ENCODE data around the gene HCN4.

DNA sequence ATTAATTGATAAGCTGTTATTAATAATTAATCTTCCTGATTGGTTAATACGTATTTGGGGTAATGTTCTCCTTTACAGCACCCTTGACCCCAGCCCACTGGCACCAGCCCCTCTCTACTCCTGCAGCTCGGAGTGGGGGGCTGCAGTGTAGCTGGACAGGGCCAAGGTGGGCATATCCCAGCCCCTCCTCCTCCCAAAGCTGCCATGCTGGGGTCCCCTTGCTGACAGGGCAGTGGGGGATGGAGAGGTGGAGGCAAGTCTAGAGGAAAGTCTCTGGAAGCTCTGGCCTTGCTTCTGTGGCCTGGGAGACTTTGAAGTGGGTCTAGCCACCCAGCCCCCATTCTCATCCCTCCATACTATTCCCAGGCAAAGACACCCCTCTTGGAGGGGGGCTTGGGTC, 35.8 kb downstream of the HCN4 start:
- no peak for TF ChIP-seq POLR2A (IDR thresholded peaks at IDR 0.05; ENCODE audit: low read depth, low read length)
- TF ChIP-seq, protein P1, sequence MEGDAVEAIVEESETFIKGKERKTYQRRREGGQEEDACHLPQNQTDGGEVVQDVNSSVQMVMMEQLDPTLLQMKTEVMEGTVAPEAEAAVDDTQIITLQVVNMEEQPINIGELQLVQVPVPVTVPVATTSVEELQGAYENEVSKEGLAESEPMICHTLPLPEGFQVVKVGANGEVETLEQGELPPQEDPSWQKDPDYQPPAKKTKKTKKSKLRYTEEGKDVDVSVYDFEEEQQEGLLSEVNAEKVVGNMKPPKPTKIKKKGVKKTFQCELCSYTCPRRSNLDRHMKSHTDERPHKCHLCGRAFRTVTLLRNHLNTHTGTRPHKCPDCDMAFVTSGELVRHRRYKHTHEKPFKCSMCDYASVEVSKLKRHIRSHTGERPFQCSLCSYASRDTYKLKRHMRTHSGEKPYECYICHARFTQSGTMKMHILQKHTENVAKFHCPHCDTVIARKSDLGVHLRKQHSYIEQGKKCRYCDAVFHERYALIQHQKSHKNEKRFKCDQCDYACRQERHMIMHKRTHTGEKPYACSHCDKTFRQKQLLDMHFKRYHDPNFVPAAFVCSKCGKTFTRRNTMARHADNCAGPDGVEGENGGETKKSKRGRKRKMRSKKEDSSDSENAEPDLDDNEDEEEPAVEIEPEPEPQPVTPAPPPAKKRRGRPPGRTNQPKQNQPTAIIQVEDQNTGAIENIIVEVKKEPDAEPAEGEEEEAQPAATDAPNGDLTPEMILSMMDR (IDR thresholded peaks at IDR 0.05; ENCODE audit: extremely low read depth in 1 of 2, insufficient read depth in 1 of 2, low read depth in 1 of 2, low read length in 2 of 2), result no peak
- TF ChIP-seq POLR2AphosphoS5 (IDR thresholded peaks at IDR 0.05; ENCODE audit: insufficient read depth, low read depth, low read length), result no peak
- TF ChIP-seq FOS (IDR thresholded peaks at IDR 0.05; ENCODE audit: borderline replicate concordance, insufficient read depth, low read length), result no peak
- no peak for TF ChIP-seq MYC (IDR thresholded peaks at IDR 0.05; ENCODE audit: low read depth, low read length)
- TF ChIP-seq JUN (IDR thresholded peaks at IDR 0.05; ENCODE audit: borderline replicate concordance, insufficient read depth, insufficient read length, low read depth), result no peak
- TF ChIP-seq, protein P2, sequence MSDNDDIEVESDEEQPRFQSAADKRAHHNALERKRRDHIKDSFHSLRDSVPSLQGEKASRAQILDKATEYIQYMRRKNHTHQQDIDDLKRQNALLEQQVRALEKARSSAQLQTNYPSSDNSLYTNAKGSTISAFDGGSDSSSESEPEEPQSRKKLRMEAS (IDR thresholded peaks at IDR 0.05; ENCODE audit: insufficient read depth, insufficient read length), result no peak
- TF ChIP-seq EZH2 (IDR thresholded peaks at IDR 0.05; ENCODE audit: borderline replicate concordance, low read depth, low read length, severe bottlenecking), result no peak
- TF ChIP-seq GATA2 (IDR thresholded peaks at IDR 0.05; ENCODE audit: insufficient read depth, insufficient read length, low read depth, low read length), result no peak

All from endothelial cell of umbilical vein (primary cell).